ENCODE data around the gene ITGAV.

ITGAV gene

GRCh38 chr2:186612026-186612425 is 22.2 kb downstream of the ITGAV start:
- H3K36me3 ChIP-seq (ENCODE audit: control insufficient read depth in 2 of 2, insufficient read depth in 1 of 2, low read length in 2 of 2), result no peaks in the 10 kb centered on the region
- H3K27ac ChIP-seq (ENCODE audit: extremely low read depth, low read depth, low read length), result no peak overlapping the region
- ChIA-PET POLR2A (no interaction called here), CTCF (interaction anchor here (0.7 kb wide), 2 partner anchors 17 to 36 kb away, joined by 3 to 6 read pairs; no protein-coding TSS in a partner anchor)
- no peak for TF ChIP-seq HOXA7 (CRISPR knock-in tag; IDR thresholded peaks at IDR 0.05; ENCODE audit: borderline replicate concordance)
- TF ChIP-seq ZXDB (tag by site-specific recombination; IDR thresholded peaks at IDR 0.05), result no peak
- no peaks in the 10 kb centered on the region for H3K4me1 ChIP-seq (ENCODE audit: control insufficient read depth, insufficient read depth, low read length)
- H3K4me3 ChIP-seq (ENCODE audit: low read depth, low read length), result no peak overlapping the region
- H3K9me3 ChIP-seq (ENCODE audit: control insufficient read depth, insufficient read depth, low read depth, low read length), result no peaks in the 10 kb centered on the region

- Histone ChIP-seq H3K27ac (ENCODE audit: extremely low read depth, low read depth, low read length) (no peak overlapping the region), H3K9me3 (ENCODE audit: control insufficient read depth, insufficient read depth, low read depth, low read length) (no peaks in the 10 kb centered on the region), H3K4me3 (ENCODE audit: low read depth, low read length) (no peak overlapping the region), H3K4me1 (ENCODE audit: control insufficient read depth, insufficient read depth, low read length) (no peaks in the 10 kb centered on the region), H3K36me3 (ENCODE audit: control insufficient read depth in 2 of 2, insufficient read depth in 1 of 2, low read length in 2 of 2) (no peaks in the 10 kb centered on the region)
- POLR2A ChIA-PET, result interaction anchor here (1.0 kb wide), 1 partner anchor 127 kb away, joined by 6 read pairs; the partner anchor contains the start of gene ZC3H15
- CTCF ChIA-PET, result interaction anchor here (0.7 to 1.4 kb wide), 2 partner anchors 18 to 109 kb away, joined by 3 to 8 read pairs; no protein-coding TSS in a partner anchor
- TF ChIP-seq ZNF768 (tag by site-specific recombination; IDR thresholded peaks at IDR 0.05), result no peak
- no peak for TF ChIP-seq MYNN (tag by site-specific recombination; IDR thresholded peaks at IDR 0.05; ENCODE audit: borderline replicate concordance)
- TF ChIP-seq ZNF623 (tag by site-specific recombination; IDR thresholded peaks at IDR 0.05), result no peak
- TF ChIP-seq PBX3 (CRISPR knock-in tag; IDR thresholded peaks at IDR 0.05), result no peak
- TF ChIP-seq ZNF549 (tag by site-specific recombination; IDR thresholded peaks at IDR 0.05), result no peak
- no peak for TF ChIP-seq ELK4 (IDR thresholded peaks at IDR 0.05; ENCODE audit: borderline replicate concordance, low read depth, low read length)
- TF ChIP-seq ZBTB11 (tag by site-specific recombination; conservative IDR thresholded peaks at IDR 0.05; ENCODE audit: low read depth), result no peak
- TF ChIP-seq ZNF366 (tag by site-specific recombination; conservative IDR thresholded peaks at IDR 0.05), result no peak
- TF ChIP-seq ZSCAN30 (tag by site-specific recombination; IDR thresholded peaks at IDR 0.05), result no peak
- TF ChIP-seq HOXD13 (CRISPR knock-in tag; IDR thresholded peaks at IDR 0.05; ENCODE audit: borderline replicate concordance), result no peak
Measured at GRCh38 chr2:186612555-186613440, 22.9 kb downstream of the ITGAV start.

GRCh38 chr2:186614373-186614772 is 24.5 kb downstream of the ITGAV start:
- POLR2A ChIA-PET, result interaction anchor here (1.7 kb wide), 1 partner anchor 25 kb away, joined by 4 read pairs; the partner anchor contains the start of gene ITGAV
- Histone ChIP-seq H3K4me3 (ENCODE audit: low read depth, low read length) (no peak overlapping the region), H3K36me3 (ENCODE audit: control insufficient read depth in 2 of 2, insufficient read depth in 1 of 2, low read length in 2 of 2) (no peaks in the 10 kb centered on the region), H3K9me3 (ENCODE audit: control insufficient read depth, insufficient read depth, low read depth, low read length) (no peaks in the 10 kb centered on the region), H3K27ac (ENCODE audit: extremely low read depth, low read depth, low read length) (no peak overlapping the region), H3K4me1 (ENCODE audit: control insufficient read depth, insufficient read depth, low read length) (no peaks in the 10 kb centered on the region)
- CTCF ChIA-PET, result no interaction called here
- no peak for TF ChIP-seq HIC1 (tag by site-specific recombination; IDR thresholded peaks at IDR 0.05)

Measured in HEK293 (cell line).